Mucosa of descending colon (tissue), 3 donors: ENCODE measurements around the gene BMP2K. TPM values are rescaled to one million over a fixed set of nuclear protein-coding genes. Genes with fewer than 3 reads are reported as not detected.

Experiments
- ATAC-seq: fragments of 200-7000 bp; cut with Tn5 transposase; one replicate; pipeline ENCODE4 v1.9.1; 2020; ENCODE audit warnings: mild to moderate bottlenecking, moderate library complexity
- DNase-seq, 3 donors: peaks; one replicate each; pipeline ENCODE4 v3.0.0-alpha.2; 2020
- H3K36me3 ChIP-seq: fragments of 200-600 bp; one replicate; pipeline ENCODE4 v1.8.0; 2021; ENCODE audit warnings: low read depth, mild to moderate bottlenecking
- H3K4me1 ChIP-seq: fragments of 200-600 bp; one replicate; pipeline ENCODE4 v1.8.0; 2021; ENCODE audit warnings: low read depth, mild to moderate bottlenecking
- H3K4me3 ChIP-seq: fragments of 200-600 bp; one replicate; pipeline ENCODE4 v1.8.0; 2021; ENCODE audit warnings: mild to moderate bottlenecking
- H3K9me3 ChIP-seq: fragments of 200-600 bp; one replicate; pipeline ENCODE4 v1.8.0; 2021; ENCODE audit warnings: mild to moderate bottlenecking
- intact Hi-C, 2 donors: fragments of 100-400 bp; cut with DNase I in 1 of 2; cut with micrococcal nuclease in 1 of 2; formaldehyde crosslinking; loops; one replicate each; pipeline versions ENCODE4 v1.11.0 to v1.11.1; 2022; cut with DNase I, micrococcal nuclease
- total RNA-seq, 3 donors: library from RNA; stranded (reverse); fragmentation: NEBNext Ultra II Directional in 2 of 3; extraction: Animal tissue kit (Norgen Biotek cat#: 25700) in 2 of 3; gene quantifications; one replicate each; pipeline versions ENCODE4 v1.2.1 to v1.2.4, GENCODE V29; 2021 to 2023
- TF ChIP-seq, protein P1 (sequence below): fragments of 200-600 bp; IDR thresholded peaks from one replicate; pipeline ENCODE4 v1.8.0; 2022; ENCODE audit warnings: antibody characterized with exemption, mild to moderate bottlenecking
- donor health status: DM: no; HTN: no; CAD: no; lungs with moderate emphysema.
- donor health status: DM: no; HTN: no; CAD: no.
- donor health status: DM: no; HTN: yes; CAD: no.

Gene BMP2K
- total RNA-seq, 3 donors from 2014 or later: 42.5 to 77.1 (median 67.5) TPM

GRCh38 chr4:78768452-78769180 lies 7.5 kb upstream of the BMP2K start:
- H3K4me1 ChIP-seq: no peaks in the 10 kb centered on the region
- TF ChIP-seq, protein P1, sequence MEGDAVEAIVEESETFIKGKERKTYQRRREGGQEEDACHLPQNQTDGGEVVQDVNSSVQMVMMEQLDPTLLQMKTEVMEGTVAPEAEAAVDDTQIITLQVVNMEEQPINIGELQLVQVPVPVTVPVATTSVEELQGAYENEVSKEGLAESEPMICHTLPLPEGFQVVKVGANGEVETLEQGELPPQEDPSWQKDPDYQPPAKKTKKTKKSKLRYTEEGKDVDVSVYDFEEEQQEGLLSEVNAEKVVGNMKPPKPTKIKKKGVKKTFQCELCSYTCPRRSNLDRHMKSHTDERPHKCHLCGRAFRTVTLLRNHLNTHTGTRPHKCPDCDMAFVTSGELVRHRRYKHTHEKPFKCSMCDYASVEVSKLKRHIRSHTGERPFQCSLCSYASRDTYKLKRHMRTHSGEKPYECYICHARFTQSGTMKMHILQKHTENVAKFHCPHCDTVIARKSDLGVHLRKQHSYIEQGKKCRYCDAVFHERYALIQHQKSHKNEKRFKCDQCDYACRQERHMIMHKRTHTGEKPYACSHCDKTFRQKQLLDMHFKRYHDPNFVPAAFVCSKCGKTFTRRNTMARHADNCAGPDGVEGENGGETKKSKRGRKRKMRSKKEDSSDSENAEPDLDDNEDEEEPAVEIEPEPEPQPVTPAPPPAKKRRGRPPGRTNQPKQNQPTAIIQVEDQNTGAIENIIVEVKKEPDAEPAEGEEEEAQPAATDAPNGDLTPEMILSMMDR: no peak
- peak; percentile 42 to 50 (median 43) for DNase-seq
- intact Hi-C loops: no loop called here
- H3K9me3 ChIP-seq: no peaks in the 10 kb centered on the region
- no peak overlapping the region for H3K4me3 ChIP-seq
- ATAC-seq: peak; percentile 89
- no peaks in the 10 kb centered on the region for H3K36me3 ChIP-seq

DNA sequence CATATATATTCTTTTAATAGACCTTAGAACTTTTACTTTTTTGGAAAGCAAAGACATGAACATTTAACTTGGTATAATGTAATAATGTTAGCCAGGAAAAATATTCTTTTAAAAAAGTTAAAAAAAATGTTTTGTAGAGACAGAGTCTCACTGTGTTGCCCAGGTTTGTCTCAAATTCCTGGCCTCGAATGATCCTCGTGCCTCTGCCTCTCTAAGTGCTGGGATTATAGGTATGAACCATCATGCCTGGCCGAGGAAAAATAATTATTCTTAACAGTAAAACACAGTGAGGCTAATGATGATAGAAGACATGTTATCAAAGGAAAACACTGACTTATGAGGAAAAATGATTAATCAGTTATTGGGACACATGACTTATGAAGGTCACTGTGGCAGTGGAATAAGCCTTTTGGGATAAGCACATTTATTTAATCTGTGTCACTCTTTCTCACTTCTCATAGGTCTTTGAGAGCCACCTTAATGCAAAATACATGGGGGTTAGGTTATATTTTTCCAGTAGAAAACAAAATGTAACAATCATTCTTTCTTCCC lies 6.0 kb upstream of the BMP2K start:
- Histone ChIP-seq H3K36me3 (no peaks in the 10 kb centered on the region), H3K4me1 (peaks cover 2% of the 10 kb centered on the region), H3K9me3 (no peaks in the 10 kb centered on the region), H3K4me3 (no peak overlapping the region)
- TF ChIP-seq, protein P1: no peak
- DNase-seq: no peak
- ATAC-seq: no peak
- intact Hi-C loops: loop anchor here in 1 of 2 donors (10.0 kb wide), 1 partner anchor 125 kb away; no protein-coding TSS in a partner anchor

DNA sequence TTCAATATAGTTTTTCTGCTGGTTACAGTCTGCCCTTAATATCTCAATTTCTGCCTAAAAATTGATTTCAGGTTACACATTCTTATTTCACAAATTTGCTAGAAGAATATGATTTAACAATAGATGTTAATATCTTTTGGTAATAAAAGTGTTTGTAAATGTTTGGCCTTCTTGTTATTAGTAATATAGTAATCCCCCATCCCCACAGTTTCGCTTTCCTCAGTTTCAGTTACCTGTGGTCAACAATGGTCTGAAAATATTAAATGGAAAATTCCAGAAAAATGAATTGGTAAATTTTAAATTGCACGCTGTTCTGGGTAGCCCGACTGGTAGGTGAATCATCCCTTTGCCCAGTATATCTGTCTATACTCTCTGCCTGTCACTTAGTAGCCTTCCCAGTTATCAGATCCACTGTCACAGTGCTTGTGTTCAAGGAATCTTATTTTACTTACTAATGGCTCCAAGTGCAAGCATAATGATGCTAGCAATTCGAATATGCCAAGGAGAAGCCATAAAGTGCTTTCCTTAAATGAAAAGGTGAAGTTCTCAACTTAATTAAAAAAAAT lies 3.5 kb upstream of the BMP2K start:
- intact Hi-C loops: loop anchor here in 1 of 2 donors (10.0 kb wide), 1 partner anchor 128 kb away; no protein-coding TSS in a partner anchor
- Histone ChIP-seq H3K4me1 (peaks cover 4% of the 10 kb centered on the region), H3K4me3 (no peak overlapping the region), H3K36me3 (no peaks in the 10 kb centered on the region), H3K9me3 (no peaks in the 10 kb centered on the region)
- TF ChIP-seq, protein P1: no peak
- DNase-seq (no peak), ATAC-seq (no peak)

- TF ChIP-seq, protein P1: no peak
- peaks cover 14% of the 10 kb centered on the region for H3K4me1 ChIP-seq
- intact Hi-C loops: loop anchor here in 1 of 2 donors (10.0 kb wide), 1 partner anchor 130 kb away; no protein-coding TSS in a partner anchor
- DNase-seq (no peak), ATAC-seq (no peak)
- H3K9me3 ChIP-seq: no peaks in the 10 kb centered on the region
- no peak overlapping the region for H3K4me3 ChIP-seq
- no peaks in the 10 kb centered on the region for H3K36me3 ChIP-seq
Measured at GRCh38 chr4:78774417-78774816, 1.7 kb upstream of the BMP2K start.

- ATAC-seq: peak; percentile 87
- H3K4me3 ChIP-seq: peak overlapping the region; percentile 76
- intact Hi-C loops: loop anchor here in 1 of 2 donors (5.0 to 10.0 kb wide), 2 partner anchors 87 to 131 kb away; no protein-coding TSS in a partner anchor
- H3K9me3 ChIP-seq: no peaks in the 10 kb centered on the region
- no peaks in the 10 kb centered on the region for H3K36me3 ChIP-seq
- DNase-seq: peak; percentile 89 to 94 (median 93)
- H3K4me1 ChIP-seq: peaks cover 18% of the 10 kb centered on the region
- TF ChIP-seq, protein P1: no peak
Measured at GRCh38 chr4:78775303-78776078, 659 bp upstream of the BMP2K start.
